NOMO-1 (cell line): Measurements from ENCODE around the gene BCL7A.
"Not testable (repeated sequence)": the region's sequence is repeated elsewhere in the genome, so short reads cannot be mapped to it uniquely, and the experiment has no call there.

ENCODE experiments used
- DNase-seq, 2 experiments: peaks; one replicate each; lab custom pipeline; 2025; ENCODE audit not compliant: unreplicated experiment in 2 of 2; lab: John Stamatoyannopoulos, UW

BCL7A gene

GRCh38 chr12:122024132-122024785 is 2.6 kb downstream of the BCL7A start:
- no peak for DNase-seq

- no peak for DNase-seq
Observed at GRCh38 chr12:122026706-122027333, 5.1 kb downstream of the BCL7A start.

GRCh38 chr12:122028165-122028904 is 6.7 kb downstream of the BCL7A start:
- no peak for DNase-seq

GRCh38 chr12:122028905-122029560 is 7.3 kb downstream of the BCL7A start:
- DNase-seq = no peak

GRCh38 chr12:122029620-122030423 is 8.1 kb downstream of the BCL7A start:
- no peak for DNase-seq

GRCh38 chr12:122030424-122031035 is 8.8 kb downstream of the BCL7A start:
- DNase-seq = no peak

- no peak for DNase-seq
Observed at GRCh38 chr12:122031342-122032216, 9.9 kb downstream of the BCL7A start.

- DNase-seq = peak in 1 of 2 experiments; percentile 12
Observed at GRCh38 chr12:122032580-122032979, 10.9 kb downstream of the BCL7A start.

- DNase-seq = no peak
Observed at GRCh38 chr12:122035292-122035691, 13.6 kb downstream of the BCL7A start.

- no peak for DNase-seq
Observed at GRCh38 chr12:122036153-122036552, 14.5 kb downstream of the BCL7A start.

GRCh38 chr12:122040579-122041386 is 19.1 kb downstream of the BCL7A start:
- no peak for DNase-seq

GRCh38 chr12:122041458-122041857 is 19.8 kb downstream of the BCL7A start:
- not testable (repeated sequence) for DNase-seq

- DNase-seq = no peak
Observed at GRCh38 chr12:122042910-122043309, 21.2 kb downstream of the BCL7A start.

GRCh38 chr12:122043476-122043875 is 21.8 kb downstream of the BCL7A start:
- no peak for DNase-seq

GRCh38 chr12:122045262-122045661 is 23.6 kb downstream of the BCL7A start:
- DNase-seq = no peak

- no peak for DNase-seq
Observed at GRCh38 chr12:122046145-122046544, 24.5 kb downstream of the BCL7A start.

GRCh38 chr12:122048151-122048550 is 26.5 kb downstream of the BCL7A start:
- no peak for DNase-seq

- no peak for DNase-seq
Observed at GRCh38 chr12:122049827-122050226, 28.1 kb downstream of the BCL7A start.
